ENCODE results near the gene RIOX2.

Gene RIOX2

DNA sequence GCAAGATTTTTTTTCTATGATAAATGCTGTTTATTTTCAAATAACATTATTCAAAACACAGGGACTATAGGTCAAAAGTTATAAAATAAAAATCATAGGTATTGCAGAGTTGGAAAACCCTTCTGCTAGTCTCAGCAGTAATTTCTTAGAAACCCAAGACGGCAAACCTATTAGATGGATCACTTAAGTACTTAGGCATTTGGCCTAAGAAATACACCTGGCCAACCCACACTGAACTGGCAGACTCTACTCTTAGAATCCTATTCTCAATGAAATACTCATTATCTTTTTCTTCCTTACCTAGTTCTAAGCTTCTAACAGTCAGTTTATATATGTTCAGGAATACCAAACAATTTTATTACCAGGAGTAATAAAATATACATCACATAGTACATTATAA is 30.5 kb upstream of the RIOX2 start:
- Histone ChIP-seq H3K9ac (ENCODE audit: low read length) (no peak overlapping the region), H2BK5ac (ENCODE audit: low read depth, low read length, poor library complexity) (no peak overlapping the region)

DNA sequence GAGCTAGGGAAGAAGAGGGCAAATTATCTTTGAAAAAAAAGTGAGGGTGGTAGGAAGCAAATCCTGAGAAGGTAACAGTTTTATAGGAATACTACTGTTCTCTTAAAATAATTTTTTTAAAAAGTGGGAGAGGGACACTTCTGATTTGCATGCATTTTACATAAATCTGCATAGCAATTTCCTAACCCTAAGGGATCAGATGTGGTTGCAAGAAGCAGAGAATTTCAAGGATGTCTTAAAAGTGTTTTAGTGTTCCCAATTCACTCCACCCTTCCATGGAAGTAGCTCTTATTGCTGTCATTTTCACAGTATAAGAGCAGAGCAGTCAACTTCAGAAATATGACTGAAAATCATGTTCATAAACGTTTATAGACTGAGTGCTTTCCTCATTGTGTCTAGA is 27.8 kb upstream of the RIOX2 start:
- no peaks in the 10 kb centered on the region for H3K36me3 ChIP-seq (ENCODE audit: control insufficient read depth in 1 of 2, insufficient read depth in 2 of 2, low read length in 2 of 2)
- H2BK120ac ChIP-seq (ENCODE audit: insufficient read depth, low read length, poor library complexity): no peak overlapping the region
- WGBS (ENCODE audit: extremely low coverage, insufficient coverage, insufficient read length): no CpG with 5 or more reads among the region's 1 CpG
- no peaks in the 10 kb centered on the region for H3K79me1 ChIP-seq (ENCODE audit: low read length)
- no peak overlapping the region for H3K18ac ChIP-seq (ENCODE audit: low read length)
- no peak overlapping the region for H3K4ac ChIP-seq (ENCODE audit: low read depth, low read length)
- H3K4me3 ChIP-seq (ENCODE audit: low read depth, low read length): no peak overlapping the region
- H3K14ac ChIP-seq (ENCODE audit: low read length): no peak overlapping the region
- no peak overlapping the region for H3K27ac ChIP-seq (ENCODE audit: low read depth, low read length)
- no peak overlapping the region for H2BK5ac ChIP-seq (ENCODE audit: low read depth, low read length, poor library complexity)
- no peak overlapping the region for H2BK12ac ChIP-seq (ENCODE audit: low read length)
- H4K12ac ChIP-seq (ENCODE audit: low read depth, low read length): no peak overlapping the region
- H3K27me3 ChIP-seq (ENCODE audit: insufficient read depth, low read length): no peaks in the 10 kb centered on the region
- H3K4me2 ChIP-seq (ENCODE audit: low read length): no peak overlapping the region
- H4K8ac ChIP-seq (ENCODE audit: low read depth, low read length): no peak overlapping the region
- no peak overlapping the region for H2AFZ ChIP-seq (ENCODE audit: insufficient read depth, low read length, poor library complexity)
- H3K23ac ChIP-seq (ENCODE audit: low read length): no peak overlapping the region
- H3K9me3 ChIP-seq (ENCODE audit: insufficient read depth, low read depth, low read length): no peaks in the 10 kb centered on the region
- no peaks in the 10 kb centered on the region for H3K4me1 ChIP-seq (ENCODE audit: control insufficient read depth in 1 of 2, insufficient read depth in 2 of 2, low read length in 2 of 2)
- no peak for DNase-seq
- no peak overlapping the region for H4K91ac ChIP-seq (ENCODE audit: low read depth, low read length)
- H2AK5ac ChIP-seq (ENCODE audit: low read length): no peak overlapping the region
- no peaks in the 10 kb centered on the region for H3K79me2 ChIP-seq (ENCODE audit: control insufficient read depth, insufficient read depth, low read length, poor library complexity)
- no peak overlapping the region for H3K9ac ChIP-seq (ENCODE audit: low read length)

More for the DNA sequence above, 30.5 kb upstream of the RIOX2 start:
- Histone ChIP-seq H3K79me1 (ENCODE audit: low read length) (no peaks in the 10 kb centered on the region), H3K79me2 (ENCODE audit: control insufficient read depth, insufficient read depth, low read length, poor library complexity) (no peaks in the 10 kb centered on the region), H3K27me3 (ENCODE audit: insufficient read depth, low read length) (no peaks in the 10 kb centered on the region), H3K4me2 (ENCODE audit: low read length) (no peak overlapping the region), H4K12ac (ENCODE audit: low read depth, low read length) (no peak overlapping the region), H3K27ac (ENCODE audit: low read depth, low read length) (no peak overlapping the region), H3K4me1 (ENCODE audit: control insufficient read depth in 1 of 2, insufficient read depth in 2 of 2, low read length in 2 of 2) (no peaks in the 10 kb centered on the region), H3K18ac (ENCODE audit: low read length) (no peak overlapping the region), H3K14ac (ENCODE audit: low read length) (no peak overlapping the region), H3K9me3 (ENCODE audit: insufficient read depth, low read depth, low read length) (no peaks in the 10 kb centered on the region), H3K23ac (ENCODE audit: low read length) (no peak overlapping the region), H3K4me3 (ENCODE audit: low read depth, low read length) (no peak overlapping the region), H2BK120ac (ENCODE audit: insufficient read depth, low read length, poor library complexity) (no peak overlapping the region), H3K36me3 (ENCODE audit: control insufficient read depth in 1 of 2, insufficient read depth in 2 of 2, low read length in 2 of 2) (no peaks in the 10 kb centered on the region), H4K91ac (ENCODE audit: low read depth, low read length) (no peak overlapping the region), H3K4ac (ENCODE audit: low read depth, low read length) (no peak overlapping the region), H2AK5ac (ENCODE audit: low read length) (no peak overlapping the region), H4K8ac (ENCODE audit: low read depth, low read length) (no peak overlapping the region), H2AFZ (ENCODE audit: insufficient read depth, low read length, poor library complexity) (no peak overlapping the region), H2BK12ac (ENCODE audit: low read length) (no peak overlapping the region)
- DNase-seq: no peak
- WGBS (ENCODE audit: extremely low coverage, insufficient coverage, insufficient read length): no CpG with 5 or more reads among the region's 1 CpG

- H2BK120ac ChIP-seq (ENCODE audit: insufficient read depth, low read length, poor library complexity): no peak overlapping the region
- DNase-seq: no peak
These were observed 26.9 kb upstream of the RIOX2 start for GRCh38 chr3:97999103-97999502.

DNA sequence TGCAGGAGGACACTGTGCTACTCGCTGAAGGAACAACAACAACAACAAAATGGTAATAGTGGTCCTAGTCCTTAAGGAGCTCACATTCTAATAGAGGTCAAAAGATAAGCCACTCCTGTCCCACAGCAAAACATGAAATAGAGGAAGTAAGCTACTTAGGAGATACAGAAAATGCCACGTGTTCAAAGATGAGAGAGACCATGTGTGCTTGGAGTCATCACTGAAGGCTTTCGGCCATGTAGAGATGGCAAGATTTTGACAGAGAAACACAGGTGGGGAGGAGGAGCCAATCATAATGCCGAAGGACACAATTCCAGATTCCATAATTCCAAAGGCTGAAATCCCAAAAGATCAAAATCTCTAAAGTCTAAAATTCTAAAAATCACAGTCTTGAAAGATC is 24.8 kb upstream of the RIOX2 start:
- no peak overlapping the region for H3K4me2 ChIP-seq (ENCODE audit: low read length)
- H3K4me1 ChIP-seq (ENCODE audit: control insufficient read depth in 1 of 2, insufficient read depth in 2 of 2, low read length in 2 of 2): peaks cover 0 to 3% of the 10 kb centered on the region in 2 experiments
- no peak overlapping the region for H3K4ac ChIP-seq (ENCODE audit: low read depth, low read length)
- H2BK5ac ChIP-seq (ENCODE audit: low read depth, low read length, poor library complexity): no peak overlapping the region
- DNase-seq: peak in 1 of 2 donors; percentile 18
- no peak overlapping the region for H3K27ac ChIP-seq (ENCODE audit: low read depth, low read length)
- H3K14ac ChIP-seq (ENCODE audit: low read length): no peak overlapping the region
- H3K23ac ChIP-seq (ENCODE audit: low read length): no peak overlapping the region
- no peaks in the 10 kb centered on the region for H3K9me3 ChIP-seq (ENCODE audit: insufficient read depth, low read depth, low read length)
- H4K12ac ChIP-seq (ENCODE audit: low read depth, low read length): no peak overlapping the region
- H3K79me1 ChIP-seq (ENCODE audit: low read length): no peaks in the 10 kb centered on the region
- H4K8ac ChIP-seq (ENCODE audit: low read depth, low read length): no peak overlapping the region
- H3K4me3 ChIP-seq (ENCODE audit: low read depth, low read length): no peak overlapping the region
- no peaks in the 10 kb centered on the region for H3K27me3 ChIP-seq (ENCODE audit: insufficient read depth, low read length)
- H3K36me3 ChIP-seq (ENCODE audit: control insufficient read depth in 1 of 2, insufficient read depth in 2 of 2, low read length in 2 of 2): no peaks in the 10 kb centered on the region
- H2BK12ac ChIP-seq (ENCODE audit: low read length): no peak overlapping the region
- no CpG with 5 or more reads among the region's 4 CpGs for WGBS (ENCODE audit: extremely low coverage, insufficient coverage, insufficient read length)
- no peak overlapping the region for H2AFZ ChIP-seq (ENCODE audit: insufficient read depth, low read length, poor library complexity)
- no peak overlapping the region for H4K91ac ChIP-seq (ENCODE audit: low read depth, low read length)
- no peaks in the 10 kb centered on the region for H3K79me2 ChIP-seq (ENCODE audit: control insufficient read depth, insufficient read depth, low read length, poor library complexity)
- H2AK5ac ChIP-seq (ENCODE audit: low read length): no peak overlapping the region
- no peak overlapping the region for H3K9ac ChIP-seq (ENCODE audit: low read length)
- H2BK120ac ChIP-seq (ENCODE audit: insufficient read depth, low read length, poor library complexity): no peak overlapping the region
- H3K18ac ChIP-seq (ENCODE audit: low read length): no peak overlapping the region

More at GRCh38 chr3:97999103-97999502, 26.9 kb upstream of the RIOX2 start:
- no peak overlapping the region for H3K27ac ChIP-seq (ENCODE audit: low read depth, low read length)
- H3K23ac ChIP-seq (ENCODE audit: low read length): no peak overlapping the region
- H3K4me2 ChIP-seq (ENCODE audit: low read length): no peak overlapping the region
- no peak overlapping the region for H3K4me3 ChIP-seq (ENCODE audit: low read depth, low read length)
- no peak overlapping the region for H2BK12ac ChIP-seq (ENCODE audit: low read length)
- H3K27me3 ChIP-seq (ENCODE audit: insufficient read depth, low read length): no peaks in the 10 kb centered on the region
- no peak overlapping the region for H2AK5ac ChIP-seq (ENCODE audit: low read length)
- no peaks in the 10 kb centered on the region for H3K4me1 ChIP-seq (ENCODE audit: control insufficient read depth in 1 of 2, insufficient read depth in 2 of 2, low read length in 2 of 2)
- no peak overlapping the region for H2AFZ ChIP-seq (ENCODE audit: insufficient read depth, low read length, poor library complexity)
- no CpG with 5 or more reads among the region's 5 CpGs for WGBS (ENCODE audit: extremely low coverage, insufficient coverage, insufficient read length)
- H4K8ac ChIP-seq (ENCODE audit: low read depth, low read length): no peak overlapping the region
- H2BK5ac ChIP-seq (ENCODE audit: low read depth, low read length, poor library complexity): no peak overlapping the region
- H3K79me1 ChIP-seq (ENCODE audit: low read length): no peaks in the 10 kb centered on the region
- no peaks in the 10 kb centered on the region for H3K36me3 ChIP-seq (ENCODE audit: control insufficient read depth in 1 of 2, insufficient read depth in 2 of 2, low read length in 2 of 2)
- H3K79me2 ChIP-seq (ENCODE audit: control insufficient read depth, insufficient read depth, low read length, poor library complexity): no peaks in the 10 kb centered on the region
- no peak overlapping the region for H4K12ac ChIP-seq (ENCODE audit: low read depth, low read length)
- H4K91ac ChIP-seq (ENCODE audit: low read depth, low read length): no peak overlapping the region
- no peak overlapping the region for H3K9ac ChIP-seq (ENCODE audit: low read length)
- H3K4ac ChIP-seq (ENCODE audit: low read depth, low read length): no peak overlapping the region
- H3K9me3 ChIP-seq (ENCODE audit: insufficient read depth, low read depth, low read length): no peaks in the 10 kb centered on the region
- no peak overlapping the region for H3K18ac ChIP-seq (ENCODE audit: low read length)
- no peak overlapping the region for H3K14ac ChIP-seq (ENCODE audit: low read length)

All from trophoblast cell (in vitro differentiated cells and primary cell).